SHP77 treated with DMSO at 0.1 percent for 48 hours (cell line): ENCODE data around the gene GLI2.

Experiments
- DNase-seq: peaks from one replicate; lab custom pipeline; 2025; lab: John Stamatoyannopoulos, UW

Gene GLI2

GRCh38 chr2:120712180-120712681, 23.4 kb upstream of the GLI2 start:
- DNase-seq: no peak

GRCh38 chr2:120715353-120715752, 20.3 kb upstream of the GLI2 start:
- DNase-seq: no peak

- DNase-seq: no peak
These were observed 19.7 kb upstream of the GLI2 start for GRCh38 chr2:120715941-120716340.

- DNase-seq: no peak
These were observed 18.8 kb upstream of the GLI2 start for GRCh38 chr2:120716641-120717585.

GRCh38 chr2:120719491-120719890, 16.2 kb upstream of the GLI2 start:
- no peak for DNase-seq

GRCh38 chr2:120720231-120720630, 15.4 kb upstream of the GLI2 start:
- no peak for DNase-seq

- DNase-seq: no peak
These were observed 14.8 kb upstream of the GLI2 start for GRCh38 chr2:120720746-120721375.

- no peak for DNase-seq
These were observed 13.5 kb upstream of the GLI2 start for GRCh38 chr2:120722246-120722567.

- no peak for DNase-seq
These were observed 12.9 kb upstream of the GLI2 start for GRCh38 chr2:120722568-120723421.

- DNase-seq: no peak
These were observed 9.4 kb upstream of the GLI2 start for GRCh38 chr2:120726245-120726644.

GRCh38 chr2:120729406-120730399, 6.0 kb upstream of the GLI2 start:
- DNase-seq: no peak

- no peak for DNase-seq
These were observed 4.5 kb upstream of the GLI2 start for GRCh38 chr2:120731175-120731574.

GRCh38 chr2:120732506-120733237, 3.0 kb upstream of the GLI2 start:
- no peak for DNase-seq

GRCh38 chr2:120733238-120733932, 2.3 kb upstream of the GLI2 start:
- no peak for DNase-seq

GRCh38 chr2:120734930-120735651, 577 bp upstream of the GLI2 start:
- no peak for DNase-seq

GRCh38 chr2:120736202-120736623, 545 bp downstream of the GLI2 start:
- no peak for DNase-seq

- DNase-seq: no peak
These were observed 1.1 kb downstream of the GLI2 start for GRCh38 chr2:120736624-120737339.

- DNase-seq: no peak
These were observed 1.9 kb downstream of the GLI2 start for GRCh38 chr2:120737340-120738101.
